Measurements from ENCODE around the gene SCN3A. TPM values are rescaled to one million over a fixed set of nuclear protein-coding genes. Genes with fewer than 3 reads are reported as not detected.

SCN3A gene
- total RNA-seq, 1 donor from 2014 or later: 1.4 TPM

DNA sequence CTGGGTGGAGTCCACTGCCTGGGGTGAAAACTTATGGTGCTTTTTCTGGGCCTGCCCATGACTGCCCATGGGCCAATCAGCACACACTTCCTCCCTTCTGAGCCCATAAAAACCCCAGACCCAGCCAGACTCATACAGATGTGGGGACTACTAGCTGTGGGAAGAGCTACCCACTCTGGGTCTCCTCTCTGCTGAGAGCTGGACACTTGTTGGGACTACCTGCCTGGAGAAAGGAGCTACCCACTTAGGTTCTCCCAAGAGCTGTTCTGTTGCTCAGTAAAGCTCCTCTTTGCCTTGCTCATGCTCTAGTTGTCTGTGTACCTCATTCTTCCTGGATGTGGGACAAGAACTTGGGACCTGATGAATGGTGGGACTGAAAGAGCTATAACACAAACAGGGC, 129.0 kb downstream of the SCN3A start:
- FAIRE-seq (no peak), DNase-seq (ENCODE audit: low read depth) (no peak)
- TF ChIP-seq EZH2 (IDR thresholded peaks at IDR 0.05; ENCODE audit: insufficient read depth, low read length): no peak
- TF ChIP-seq, protein P1, sequence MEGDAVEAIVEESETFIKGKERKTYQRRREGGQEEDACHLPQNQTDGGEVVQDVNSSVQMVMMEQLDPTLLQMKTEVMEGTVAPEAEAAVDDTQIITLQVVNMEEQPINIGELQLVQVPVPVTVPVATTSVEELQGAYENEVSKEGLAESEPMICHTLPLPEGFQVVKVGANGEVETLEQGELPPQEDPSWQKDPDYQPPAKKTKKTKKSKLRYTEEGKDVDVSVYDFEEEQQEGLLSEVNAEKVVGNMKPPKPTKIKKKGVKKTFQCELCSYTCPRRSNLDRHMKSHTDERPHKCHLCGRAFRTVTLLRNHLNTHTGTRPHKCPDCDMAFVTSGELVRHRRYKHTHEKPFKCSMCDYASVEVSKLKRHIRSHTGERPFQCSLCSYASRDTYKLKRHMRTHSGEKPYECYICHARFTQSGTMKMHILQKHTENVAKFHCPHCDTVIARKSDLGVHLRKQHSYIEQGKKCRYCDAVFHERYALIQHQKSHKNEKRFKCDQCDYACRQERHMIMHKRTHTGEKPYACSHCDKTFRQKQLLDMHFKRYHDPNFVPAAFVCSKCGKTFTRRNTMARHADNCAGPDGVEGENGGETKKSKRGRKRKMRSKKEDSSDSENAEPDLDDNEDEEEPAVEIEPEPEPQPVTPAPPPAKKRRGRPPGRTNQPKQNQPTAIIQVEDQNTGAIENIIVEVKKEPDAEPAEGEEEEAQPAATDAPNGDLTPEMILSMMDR (IDR thresholded peaks at IDR 0.05; ENCODE audit: insufficient read depth, low read depth, low read length): no peak
- Histone ChIP-seq H3K27ac (ENCODE audit: low read depth, low read length) (no peak overlapping the region), H3K36me3 (ENCODE audit: insufficient read depth, low read length) (no peaks in the 10 kb centered on the region), H3K4me1 (ENCODE audit: insufficient read depth, low read length) (no peaks in the 10 kb centered on the region), H2AFZ (ENCODE audit: low read depth, low read length) (no peak overlapping the region), H3K4me2 (ENCODE audit: low read length) (no peak overlapping the region), H3K9me3 (ENCODE audit: insufficient read depth, low read depth, low read length) (peaks cover 8% of the 10 kb centered on the region), H3K4me3 (ENCODE audit: insufficient read depth, low read depth, low read length) (no peak overlapping the region), H3K27me3 (ENCODE audit: insufficient read depth, low read length) (no peaks in the 10 kb centered on the region), H4K20me1 (ENCODE audit: insufficient read depth, low read length) (no peaks in the 10 kb centered on the region), H3K9ac (ENCODE audit: low read length) (no peak overlapping the region), H3K79me2 (ENCODE audit: insufficient read depth, low read length) (no peaks in the 10 kb centered on the region)
- Mint-ChIP-seq H3K4me3 (ENCODE audit: unreplicated experiment) (no peak overlapping the region), H3K36me3 (ENCODE audit: low read depth, unreplicated experiment) (no peaks in the 10 kb centered on the region), H3K9me3 (ENCODE audit: unreplicated experiment) (no peaks in the 10 kb centered on the region), H3K27ac (ENCODE audit: unreplicated experiment) (no peak overlapping the region), H3K27me3 (ENCODE audit: low read depth, unreplicated experiment) (no peaks in the 10 kb centered on the region), H3K4me1 (ENCODE audit: low read depth, unreplicated experiment) (no peaks in the 10 kb centered on the region)

DNA sequence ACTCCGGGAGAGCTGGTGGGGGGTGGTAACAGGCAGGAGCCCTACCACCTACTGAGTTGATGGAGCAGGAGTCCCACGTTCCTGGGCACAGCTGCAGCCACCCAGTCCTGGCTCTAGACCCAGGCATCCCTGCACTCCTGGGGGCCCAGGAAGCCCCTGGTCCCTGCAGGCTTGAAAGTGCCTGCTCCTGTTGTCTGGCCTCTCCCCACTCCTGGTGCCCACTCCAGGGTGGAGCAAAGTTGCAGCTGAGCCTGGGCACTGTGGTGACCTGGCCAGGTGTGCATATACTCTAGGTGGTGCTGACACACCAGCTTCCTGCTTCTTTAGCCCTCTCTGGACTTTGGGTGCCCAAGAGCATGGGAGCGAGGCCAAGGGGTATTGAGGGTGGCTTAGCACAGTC, 129.5 kb downstream of the SCN3A start:
- no peaks in the 10 kb centered on the region for H3K36me3 ChIP-seq (ENCODE audit: insufficient read depth, low read length)
- H3K9me3 Mint-ChIP-seq (ENCODE audit: unreplicated experiment): no peaks in the 10 kb centered on the region
- no peak overlapping the region for H3K4me2 ChIP-seq (ENCODE audit: low read length)
- TF ChIP-seq, protein P1 (IDR thresholded peaks at IDR 0.05; ENCODE audit: insufficient read depth, low read depth, low read length): no peak
- no peak for TF ChIP-seq EZH2 (IDR thresholded peaks at IDR 0.05; ENCODE audit: insufficient read depth, low read length)
- no peak overlapping the region for H3K27ac Mint-ChIP-seq (ENCODE audit: unreplicated experiment)
- H2AFZ ChIP-seq (ENCODE audit: low read depth, low read length): no peak overlapping the region
- H4K20me1 ChIP-seq (ENCODE audit: insufficient read depth, low read length): no peaks in the 10 kb centered on the region
- DNase-seq (ENCODE audit: low read depth) (no peak), FAIRE-seq (no peak)
- no peaks in the 10 kb centered on the region for H3K4me1 ChIP-seq (ENCODE audit: insufficient read depth, low read length)
- no peak overlapping the region for H3K27ac ChIP-seq (ENCODE audit: low read depth, low read length)
- no peaks in the 10 kb centered on the region for H3K36me3 Mint-ChIP-seq (ENCODE audit: low read depth, unreplicated experiment)
- H3K4me1 Mint-ChIP-seq (ENCODE audit: low read depth, unreplicated experiment): no peaks in the 10 kb centered on the region
- H3K27me3 ChIP-seq (ENCODE audit: insufficient read depth, low read length): no peaks in the 10 kb centered on the region
- H3K79me2 ChIP-seq (ENCODE audit: insufficient read depth, low read length): no peaks in the 10 kb centered on the region
- no peak overlapping the region for H3K9ac ChIP-seq (ENCODE audit: low read length)
- H3K27me3 Mint-ChIP-seq (ENCODE audit: low read depth, unreplicated experiment): no peaks in the 10 kb centered on the region
- H3K4me3 ChIP-seq (ENCODE audit: insufficient read depth, low read depth, low read length): no peak overlapping the region
- H3K9me3 ChIP-seq (ENCODE audit: insufficient read depth, low read depth, low read length): peaks cover 8% of the 10 kb centered on the region
- no peak overlapping the region for H3K4me3 Mint-ChIP-seq (ENCODE audit: unreplicated experiment)

DNA sequence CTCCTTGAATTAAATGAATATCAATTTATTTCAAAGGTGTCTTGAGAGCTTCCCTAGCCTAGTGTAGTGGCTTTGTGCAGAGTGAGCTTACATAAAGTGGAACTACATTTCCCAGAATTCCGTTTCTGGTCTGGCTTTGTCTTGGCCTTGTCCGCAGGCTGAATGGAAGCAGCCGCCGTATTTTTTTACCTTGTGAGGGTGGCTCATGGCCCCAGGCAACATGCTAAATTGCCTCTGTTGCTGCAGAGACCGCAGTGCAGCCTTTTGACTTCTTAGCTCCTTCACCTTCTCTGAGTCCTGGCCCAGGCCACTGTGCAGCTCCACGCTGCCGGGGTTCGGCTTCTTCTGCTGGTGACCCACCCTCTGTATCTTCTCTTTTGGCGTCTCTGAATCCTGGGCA, 133.8 kb downstream of the SCN3A start:
- Mint-ChIP-seq H3K27me3 (ENCODE audit: low read depth, unreplicated experiment) (no peaks in the 10 kb centered on the region), H3K9me3 (ENCODE audit: unreplicated experiment) (no peaks in the 10 kb centered on the region), H3K27ac (ENCODE audit: unreplicated experiment) (no peak overlapping the region), H3K36me3 (ENCODE audit: low read depth, unreplicated experiment) (no peaks in the 10 kb centered on the region), H3K4me3 (ENCODE audit: unreplicated experiment) (no peak overlapping the region), H3K4me1 (ENCODE audit: low read depth, unreplicated experiment) (peaks cover 13% of the 10 kb centered on the region)
- Histone ChIP-seq H4K20me1 (ENCODE audit: insufficient read depth, low read length) (no peaks in the 10 kb centered on the region), H3K27ac (ENCODE audit: low read depth, low read length) (no peak overlapping the region), H2AFZ (ENCODE audit: low read depth, low read length) (no peak overlapping the region), H3K9ac (ENCODE audit: low read length) (no peak overlapping the region), H3K9me3 (ENCODE audit: insufficient read depth, low read depth, low read length) (peaks cover 8% of the 10 kb centered on the region), H3K36me3 (ENCODE audit: insufficient read depth, low read length) (no peaks in the 10 kb centered on the region), H3K4me3 (ENCODE audit: insufficient read depth, low read depth, low read length) (no peak overlapping the region), H3K79me2 (ENCODE audit: insufficient read depth, low read length) (no peaks in the 10 kb centered on the region), H3K27me3 (ENCODE audit: insufficient read depth, low read length) (no peaks in the 10 kb centered on the region), H3K4me2 (ENCODE audit: low read length) (no peak overlapping the region), H3K4me1 (ENCODE audit: insufficient read depth, low read length) (peaks cover 3% of the 10 kb centered on the region)
- FAIRE-seq: no peak
- no peak for DNase-seq (ENCODE audit: low read depth)
- TF ChIP-seq, protein P1 (IDR thresholded peaks at IDR 0.05; ENCODE audit: insufficient read depth, low read depth, low read length): no peak
- TF ChIP-seq EZH2 (IDR thresholded peaks at IDR 0.05; ENCODE audit: insufficient read depth, low read length): no peak
